ENCODE data around the gene UQCC2.

The UQCC2 gene

GRCh38 chr6:33683051-33683571, 28.4 kb downstream of the UQCC2 start:
- no peaks in the 10 kb centered on the region for H3K4me1 ChIP-seq (ENCODE audit: control insufficient read depth, insufficient read depth, low read length)
- H3K27me3 ChIP-seq (ENCODE audit: control insufficient read depth, insufficient read depth, low read length), result no peaks in the 10 kb centered on the region
- H3K9ac ChIP-seq (ENCODE audit: low read length), result no peak overlapping the region
- H3K4me3 ChIP-seq (ENCODE audit: low read length), result no peak overlapping the region
- H3K9me3 ChIP-seq (ENCODE audit: control insufficient read depth, low read length), result no peaks in the 10 kb centered on the region
- H3K36me3 ChIP-seq (ENCODE audit: control insufficient read depth, insufficient read depth, low read length), result peaks cover 5% of the 10 kb centered on the region

DNA sequence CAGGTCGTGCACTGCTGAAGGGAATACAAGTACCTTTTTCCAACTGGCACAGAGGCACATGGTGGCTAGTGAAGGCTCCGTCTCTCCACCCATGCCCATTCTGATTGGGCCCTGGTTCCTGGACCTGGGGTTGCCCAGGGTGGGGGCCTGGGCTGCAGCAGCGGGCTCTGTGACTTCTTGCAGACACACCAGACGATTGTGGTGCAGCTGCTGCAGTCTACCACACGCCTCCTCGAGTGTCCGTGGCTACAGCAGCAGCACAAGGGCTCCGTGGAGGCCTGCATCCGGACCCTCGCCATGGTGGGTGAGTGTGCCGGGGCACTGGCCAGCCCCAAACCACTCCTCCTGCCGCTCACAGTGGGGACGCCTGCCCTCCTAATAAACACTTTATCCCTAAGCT, 29.2 kb downstream of the UQCC2 start:
- no peak overlapping the region for H3K9ac ChIP-seq (ENCODE audit: low read length)

GRCh38 chr6:33679761-33680160, 31.7 kb downstream of the UQCC2 start:
- Histone ChIP-seq H3K27me3 (ENCODE audit: control insufficient read depth, insufficient read depth, low read length) (no peaks in the 10 kb centered on the region), H3K4me1 (ENCODE audit: control insufficient read depth, insufficient read depth, low read length) (no peaks in the 10 kb centered on the region), H3K4me3 (ENCODE audit: low read length) (no peak overlapping the region), H3K9ac (ENCODE audit: low read length) (no peak overlapping the region), H3K9me3 (ENCODE audit: control insufficient read depth, low read length) (no peaks in the 10 kb centered on the region), H3K36me3 (ENCODE audit: control insufficient read depth, insufficient read depth, low read length) (peaks cover 24% of the 10 kb centered on the region)

More for the DNA sequence above, 29.2 kb downstream of the UQCC2 start:
- no peaks in the 10 kb centered on the region for H3K27me3 ChIP-seq (ENCODE audit: control insufficient read depth, insufficient read depth, low read length)
- peaks cover 13% of the 10 kb centered on the region for H3K36me3 ChIP-seq (ENCODE audit: control insufficient read depth, insufficient read depth, low read length)
- H3K4me3 ChIP-seq (ENCODE audit: low read length), result no peak overlapping the region
- H3K9me3 ChIP-seq (ENCODE audit: control insufficient read depth, low read length), result no peaks in the 10 kb centered on the region
- H3K4me1 ChIP-seq (ENCODE audit: control insufficient read depth, insufficient read depth, low read length), result no peaks in the 10 kb centered on the region

- Histone ChIP-seq H3K9me3 (ENCODE audit: control insufficient read depth, low read length) (no peaks in the 10 kb centered on the region), H3K4me3 (ENCODE audit: low read length) (no peak overlapping the region), H3K9ac (ENCODE audit: low read length) (no peak overlapping the region), H3K36me3 (ENCODE audit: control insufficient read depth, insufficient read depth, low read length) (peaks cover 24% of the 10 kb centered on the region), H3K4me1 (ENCODE audit: control insufficient read depth, insufficient read depth, low read length) (no peaks in the 10 kb centered on the region), H3K27me3 (ENCODE audit: control insufficient read depth, insufficient read depth, low read length) (no peaks in the 10 kb centered on the region)
Observed at GRCh38 chr6:33678932-33679490, 32.5 kb downstream of the UQCC2 start.

GRCh38 chr6:33678233-33678931, 33.1 kb downstream of the UQCC2 start:
- no peak overlapping the region for H3K4me3 ChIP-seq (ENCODE audit: low read length)
- H3K27me3 ChIP-seq (ENCODE audit: control insufficient read depth, insufficient read depth, low read length), result no peaks in the 10 kb centered on the region
- H3K9ac ChIP-seq (ENCODE audit: low read length), result no peak overlapping the region
- H3K36me3 ChIP-seq (ENCODE audit: control insufficient read depth, insufficient read depth, low read length), result peaks cover 29% of the 10 kb centered on the region
- no peaks in the 10 kb centered on the region for H3K9me3 ChIP-seq (ENCODE audit: control insufficient read depth, low read length)
- H3K4me1 ChIP-seq (ENCODE audit: control insufficient read depth, insufficient read depth, low read length), result peaks cover under 1% of the 10 kb centered on the region

DNA sequence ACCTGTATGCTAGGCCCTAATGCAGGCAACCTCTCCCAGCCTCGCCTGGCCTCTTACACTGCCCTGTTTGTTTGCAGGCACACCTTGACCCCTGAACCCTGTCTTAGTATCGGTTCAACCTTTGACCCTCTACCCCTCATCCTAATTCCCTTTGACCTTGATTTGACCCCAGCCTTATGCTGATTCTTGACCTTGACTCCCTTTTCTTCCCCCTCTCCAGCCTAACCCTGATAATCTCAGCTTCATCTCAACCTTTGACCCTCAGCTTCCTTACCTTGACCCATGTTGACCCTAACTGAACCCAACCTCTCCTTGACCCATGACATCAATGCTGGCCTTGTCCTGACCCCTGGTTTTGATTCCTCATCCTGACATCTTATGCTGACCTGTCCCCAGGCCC, 33.8 kb downstream of the UQCC2 start:
- H3K9me3 ChIP-seq (ENCODE audit: control insufficient read depth, low read length), result no peaks in the 10 kb centered on the region
- H3K36me3 ChIP-seq (ENCODE audit: control insufficient read depth, insufficient read depth, low read length), result peaks cover 36% of the 10 kb centered on the region
- no peak overlapping the region for H3K4me3 ChIP-seq (ENCODE audit: low read length)
- no peak overlapping the region for H3K9ac ChIP-seq (ENCODE audit: low read length)
- H3K4me1 ChIP-seq (ENCODE audit: control insufficient read depth, insufficient read depth, low read length), result peaks cover 7% of the 10 kb centered on the region
- no peaks in the 10 kb centered on the region for H3K27me3 ChIP-seq (ENCODE audit: control insufficient read depth, insufficient read depth, low read length)

DNA sequence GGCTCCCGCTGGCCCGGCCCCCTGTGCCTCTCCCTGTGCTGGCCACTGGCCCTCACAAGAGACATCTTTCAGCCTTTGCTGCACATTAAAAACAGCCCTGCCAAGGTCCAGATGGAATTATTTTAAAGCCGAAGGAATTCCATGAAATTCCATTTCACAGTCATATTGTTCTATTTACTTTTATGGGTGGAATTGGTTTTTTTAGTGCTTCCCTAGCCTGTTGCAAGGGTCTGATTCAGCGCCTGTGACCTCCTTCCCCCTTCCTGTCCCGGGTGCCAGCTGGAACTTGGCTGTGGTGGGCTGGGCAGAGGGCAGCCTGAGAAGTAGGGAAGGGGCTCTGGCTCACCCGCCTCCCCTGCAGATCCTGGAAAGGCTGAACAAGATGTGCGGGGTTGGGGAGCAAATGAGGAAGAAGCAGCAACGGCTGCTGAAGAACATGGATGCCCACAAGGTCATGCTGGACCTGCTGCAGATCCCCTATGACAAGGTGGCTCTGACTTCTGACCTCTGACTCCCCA, 34.3 kb downstream of the UQCC2 start:
- H3K36me3 ChIP-seq (ENCODE audit: control insufficient read depth, insufficient read depth, low read length), result peaks cover 36% of the 10 kb centered on the region
- H3K9ac ChIP-seq (ENCODE audit: low read length), result no peak overlapping the region
- no peaks in the 10 kb centered on the region for H3K9me3 ChIP-seq (ENCODE audit: control insufficient read depth, low read length)
- H3K4me1 ChIP-seq (ENCODE audit: control insufficient read depth, insufficient read depth, low read length), result peaks cover 8% of the 10 kb centered on the region
- no peaks in the 10 kb centered on the region for H3K27me3 ChIP-seq (ENCODE audit: control insufficient read depth, insufficient read depth, low read length)
- H3K4me3 ChIP-seq (ENCODE audit: low read length), result no peak overlapping the region

GRCh38 chr6:33676416-33677142, 34.9 kb downstream of the UQCC2 start:
- H3K4me1 ChIP-seq (ENCODE audit: control insufficient read depth, insufficient read depth, low read length), result peaks cover 8% of the 10 kb centered on the region
- peaks cover 41% of the 10 kb centered on the region for H3K36me3 ChIP-seq (ENCODE audit: control insufficient read depth, insufficient read depth, low read length)
- H3K9me3 ChIP-seq (ENCODE audit: control insufficient read depth, low read length), result no peaks in the 10 kb centered on the region
- H3K27me3 ChIP-seq (ENCODE audit: control insufficient read depth, insufficient read depth, low read length), result no peaks in the 10 kb centered on the region
- no peak overlapping the region for H3K9ac ChIP-seq (ENCODE audit: low read length)
- no peak overlapping the region for H3K4me3 ChIP-seq (ENCODE audit: low read length)

DNA sequence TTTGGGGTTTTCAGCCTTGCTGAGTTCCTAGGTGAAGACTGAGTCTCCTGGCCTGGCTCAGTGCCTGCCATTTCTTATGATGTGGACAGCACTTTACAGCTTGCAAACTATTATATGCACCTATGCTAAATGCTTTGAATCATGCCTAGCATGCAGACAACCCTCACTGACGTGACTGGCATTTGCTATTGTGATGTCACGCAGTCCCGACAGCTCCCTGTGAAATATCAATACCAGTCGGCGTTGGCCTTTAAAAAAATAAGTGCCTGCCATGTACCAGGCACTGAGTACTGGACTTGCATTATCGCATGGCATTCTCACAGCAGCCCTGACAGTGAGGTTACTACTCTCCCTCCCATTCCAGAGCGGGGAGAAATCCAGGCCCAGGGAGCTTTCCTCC, 35.5 kb downstream of the UQCC2 start:
- Histone ChIP-seq H3K36me3 (ENCODE audit: control insufficient read depth, insufficient read depth, low read length) (peaks cover 42% of the 10 kb centered on the region), H3K9me3 (ENCODE audit: control insufficient read depth, low read length) (no peaks in the 10 kb centered on the region), H3K4me1 (ENCODE audit: control insufficient read depth, insufficient read depth, low read length) (peaks cover 8% of the 10 kb centered on the region), H3K9ac (ENCODE audit: low read length) (no peak overlapping the region), H3K4me3 (ENCODE audit: low read length) (no peak overlapping the region), H3K27me3 (ENCODE audit: control insufficient read depth, insufficient read depth, low read length) (no peaks in the 10 kb centered on the region)

- H3K9me3 ChIP-seq (ENCODE audit: control insufficient read depth, low read length), result no peaks in the 10 kb centered on the region
- peaks cover 11% of the 10 kb centered on the region for H3K4me1 ChIP-seq (ENCODE audit: control insufficient read depth, insufficient read depth, low read length)
- H3K27me3 ChIP-seq (ENCODE audit: control insufficient read depth, insufficient read depth, low read length), result no peaks in the 10 kb centered on the region
- H3K4me3 ChIP-seq (ENCODE audit: low read length), result no peak overlapping the region
- H3K9ac ChIP-seq (ENCODE audit: low read length), result no peak overlapping the region
- H3K36me3 ChIP-seq (ENCODE audit: control insufficient read depth, insufficient read depth, low read length), result peaks cover 38% of the 10 kb centered on the region
Observed at GRCh38 chr6:33673851-33674250, 37.6 kb downstream of the UQCC2 start.

GRCh38 chr6:33672808-33673207, 38.7 kb downstream of the UQCC2 start:
- H3K9me3 ChIP-seq (ENCODE audit: control insufficient read depth, low read length), result no peaks in the 10 kb centered on the region
- peak overlapping the region; percentile 23 for H3K9ac ChIP-seq (ENCODE audit: low read length)
- peaks cover 34% of the 10 kb centered on the region for H3K36me3 ChIP-seq (ENCODE audit: control insufficient read depth, insufficient read depth, low read length)

DNA sequence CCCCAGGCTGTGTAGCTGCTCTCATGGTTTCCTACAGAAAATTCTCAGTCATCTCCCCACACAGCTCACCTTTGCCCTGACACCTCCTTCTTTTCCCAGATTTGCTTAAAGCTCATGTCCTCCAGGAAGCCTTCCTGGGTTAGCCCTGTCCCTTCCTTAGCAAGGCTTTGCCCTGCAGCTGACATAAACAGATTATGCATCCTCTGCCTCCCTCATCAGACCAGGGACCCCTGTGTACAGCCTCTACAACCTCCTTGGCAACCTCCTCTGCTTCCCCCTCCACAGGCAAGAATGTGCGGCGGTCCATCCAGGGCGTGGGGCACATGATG, 39.8 kb downstream of the UQCC2 start:
- Histone ChIP-seq H3K4me1 (ENCODE audit: control insufficient read depth, insufficient read depth, low read length) (peaks cover 18% of the 10 kb centered on the region), H3K27me3 (ENCODE audit: control insufficient read depth, insufficient read depth, low read length) (no peaks in the 10 kb centered on the region), H3K9me3 (ENCODE audit: control insufficient read depth, low read length) (no peaks in the 10 kb centered on the region), H3K36me3 (ENCODE audit: control insufficient read depth, insufficient read depth, low read length) (peaks cover 34% of the 10 kb centered on the region), H3K9ac (ENCODE audit: low read length) (no peak overlapping the region), H3K4me3 (ENCODE audit: low read length) (no peak overlapping the region)

More at GRCh38 chr6:33672808-33673207, 38.7 kb downstream of the UQCC2 start:
- H3K27me3 ChIP-seq (ENCODE audit: control insufficient read depth, insufficient read depth, low read length), result no peaks in the 10 kb centered on the region
- peaks cover 18% of the 10 kb centered on the region for H3K4me1 ChIP-seq (ENCODE audit: control insufficient read depth, insufficient read depth, low read length)
- H3K4me3 ChIP-seq (ENCODE audit: low read length), result no peak overlapping the region

Data from mucosa of stomach (tissue), 1 donor.